Measurements from ENCODE around the gene EFNA4.

Gene EFNA4

DNA sequence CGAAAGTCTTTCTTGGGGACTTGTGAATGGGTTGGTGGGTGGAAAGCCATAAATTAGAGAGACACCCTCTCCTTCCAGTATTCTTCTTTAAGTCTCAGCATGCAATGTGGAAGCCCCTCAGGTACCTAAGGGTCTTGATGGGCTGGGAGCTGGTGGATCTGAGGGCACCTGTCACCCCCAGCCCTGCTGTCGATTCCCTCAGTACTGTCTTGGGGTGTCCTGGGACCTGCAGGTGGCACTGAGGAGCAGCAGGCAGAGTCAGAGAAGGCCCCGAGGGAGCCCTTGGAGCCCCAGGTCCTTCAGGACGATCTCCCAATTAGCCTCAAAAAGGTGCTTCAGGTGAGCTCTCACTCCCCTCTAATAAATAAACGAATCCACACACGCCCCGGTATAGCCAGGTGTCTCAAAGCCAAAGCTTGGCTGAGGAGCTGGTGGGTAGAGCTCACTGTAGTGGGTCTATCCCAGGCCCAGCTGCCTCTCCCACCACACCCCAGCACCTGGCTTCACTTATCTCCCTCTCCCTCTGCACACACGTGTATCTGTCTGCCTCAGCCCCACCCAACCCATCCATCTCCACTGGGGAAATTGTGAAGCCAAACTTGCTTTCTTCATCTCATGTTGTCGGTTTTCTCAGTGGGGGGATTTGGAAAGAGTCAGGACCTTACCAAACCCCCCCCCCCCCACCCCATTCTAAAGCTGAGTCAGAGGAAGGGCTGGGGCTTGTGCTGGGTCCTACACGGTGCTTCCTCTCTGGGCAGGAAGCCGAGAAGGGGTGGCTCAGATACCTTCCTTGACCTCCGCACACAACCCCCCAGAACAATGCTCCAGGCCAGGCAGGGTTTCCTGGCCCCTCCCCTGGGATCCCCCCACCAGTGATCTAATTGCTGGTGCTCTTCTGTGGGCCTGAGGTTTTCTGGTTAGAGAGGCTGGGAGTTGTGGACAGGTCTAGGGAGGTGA is 10.8 kb upstream of the EFNA4 start:
- peak; percentile 33 for DNase-seq

DNA sequence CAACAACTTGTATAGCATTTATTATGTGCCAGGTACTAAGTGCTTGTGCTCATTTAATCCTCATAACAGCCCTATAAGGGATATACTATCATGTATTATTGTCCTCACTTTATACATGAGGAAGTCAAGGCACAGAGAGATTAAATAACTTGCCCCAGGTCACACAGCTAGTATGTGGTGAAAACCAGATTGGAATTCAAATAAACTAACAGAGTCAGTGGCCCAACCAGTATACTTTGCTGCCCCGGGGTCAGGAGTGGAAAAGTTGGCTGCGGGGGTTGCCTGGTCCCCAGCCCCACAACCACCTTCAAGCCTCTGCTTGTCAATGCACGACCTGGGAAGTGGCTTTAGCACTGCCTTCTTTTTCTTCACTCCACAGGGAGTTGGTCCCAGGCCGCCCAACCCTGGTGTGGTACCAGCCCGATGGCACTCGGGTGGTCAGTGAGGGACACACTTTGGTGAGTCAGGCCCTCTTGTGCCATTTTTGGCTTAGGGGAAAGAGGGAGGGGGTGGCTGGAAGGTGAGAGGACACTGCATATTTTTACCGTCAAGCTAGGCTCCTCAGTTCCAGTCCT is 9.9 kb upstream of the EFNA4 start:
- no peak for DNase-seq

DNA sequence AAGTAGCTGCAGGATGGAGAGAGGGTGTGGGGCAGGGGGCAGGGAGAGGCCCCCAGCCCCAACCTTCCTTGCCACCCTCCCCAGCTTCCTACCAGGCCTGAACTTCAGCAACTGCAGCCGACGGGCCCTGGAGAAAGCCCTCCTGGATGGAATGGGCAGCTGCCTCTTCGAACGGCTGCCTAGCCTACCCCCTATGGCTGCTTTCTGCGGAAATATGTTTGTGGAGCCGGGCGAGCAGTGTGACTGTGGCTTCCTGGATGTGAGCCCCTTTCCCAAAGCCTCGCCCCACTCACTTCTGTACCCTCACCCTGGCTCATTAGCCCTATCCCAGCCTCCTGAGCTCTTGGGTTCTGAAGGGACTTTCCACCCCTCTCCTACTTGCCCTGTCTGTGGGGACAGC is 6.4 kb upstream of the EFNA4 start:
- DNase-seq: no peak

DNA sequence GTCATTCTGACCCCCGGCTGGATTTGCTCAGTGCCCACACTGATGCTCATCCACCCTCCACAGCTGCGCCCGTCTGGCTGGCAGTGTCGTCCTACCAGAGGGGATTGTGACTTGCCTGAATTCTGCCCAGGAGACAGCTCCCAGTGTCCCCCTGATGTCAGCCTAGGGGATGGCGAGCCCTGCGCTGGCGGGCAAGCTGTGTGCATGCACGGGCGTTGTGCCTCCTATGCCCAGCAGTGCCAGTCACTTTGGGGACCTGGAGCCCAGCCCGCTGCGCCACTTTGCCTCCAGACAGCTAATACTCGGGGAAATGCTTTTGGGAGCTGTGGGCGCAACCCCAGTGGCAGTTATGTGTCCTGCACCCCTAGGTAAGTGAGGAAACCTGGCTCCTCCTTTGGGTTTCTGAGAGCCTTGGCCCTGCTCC is 5.7 kb upstream of the EFNA4 start:
- DNase-seq: peak; percentile 21

DNA sequence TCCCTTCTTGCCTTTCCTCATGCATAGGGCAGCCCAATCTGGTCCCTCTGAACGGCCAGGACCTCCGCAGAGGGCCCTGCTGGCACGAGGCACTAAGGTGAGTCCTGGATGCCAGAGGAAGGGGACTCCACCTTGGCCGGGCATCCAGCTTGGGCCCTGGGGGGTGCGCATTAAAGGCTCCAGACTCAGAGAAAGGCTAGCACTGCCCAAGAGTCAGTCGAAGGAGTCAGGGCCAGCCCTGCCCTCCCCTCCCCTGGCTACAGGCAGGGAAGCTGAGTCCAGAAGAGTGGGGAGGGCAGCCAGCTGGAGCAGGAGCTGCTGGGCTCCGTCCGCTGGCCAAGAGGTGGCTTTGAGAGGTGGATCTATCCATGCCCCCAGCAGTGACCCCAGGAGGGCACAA is 2.8 kb upstream of the EFNA4 start:
- DNase-seq: no peak

DNA sequence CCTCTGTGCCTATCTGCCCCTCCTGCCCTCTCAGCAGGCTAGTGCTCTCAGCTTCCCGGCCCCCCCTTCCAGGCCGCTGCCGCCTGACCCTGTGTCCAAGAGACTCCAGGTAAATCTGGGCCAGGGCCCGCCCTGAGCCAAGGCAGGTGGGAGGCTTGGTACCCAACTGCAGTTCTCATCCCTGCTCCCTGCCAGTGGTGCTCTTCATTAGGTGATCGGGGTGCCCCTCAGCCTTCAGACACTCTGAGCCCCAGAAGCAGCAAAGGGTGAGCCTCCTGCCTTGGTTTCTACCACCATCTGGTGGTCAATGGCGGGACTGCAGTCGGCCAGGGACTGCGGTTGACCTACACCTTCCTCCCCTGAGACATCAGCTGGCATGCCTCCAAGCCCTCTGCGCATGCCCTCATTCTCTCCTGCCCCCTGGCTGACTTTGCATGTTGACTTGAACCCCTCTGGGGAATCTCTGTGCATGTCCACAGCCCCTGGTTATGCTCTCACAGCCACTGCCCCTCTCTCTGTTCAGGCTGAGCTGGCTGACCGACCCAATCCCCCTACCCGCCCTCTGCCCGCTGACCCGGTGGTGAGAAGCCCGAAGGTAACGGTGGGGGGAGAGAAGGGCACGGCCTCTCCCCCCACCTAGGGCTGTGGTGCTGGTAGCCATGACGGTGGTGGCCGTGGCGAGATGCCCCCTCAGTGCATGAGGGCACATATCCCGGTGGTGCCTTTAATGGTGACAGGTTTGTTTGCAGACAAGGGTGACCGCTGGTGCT is 2.0 kb upstream of the EFNA4 start:
- peak; percentile 96 for DNase-seq

DNA sequence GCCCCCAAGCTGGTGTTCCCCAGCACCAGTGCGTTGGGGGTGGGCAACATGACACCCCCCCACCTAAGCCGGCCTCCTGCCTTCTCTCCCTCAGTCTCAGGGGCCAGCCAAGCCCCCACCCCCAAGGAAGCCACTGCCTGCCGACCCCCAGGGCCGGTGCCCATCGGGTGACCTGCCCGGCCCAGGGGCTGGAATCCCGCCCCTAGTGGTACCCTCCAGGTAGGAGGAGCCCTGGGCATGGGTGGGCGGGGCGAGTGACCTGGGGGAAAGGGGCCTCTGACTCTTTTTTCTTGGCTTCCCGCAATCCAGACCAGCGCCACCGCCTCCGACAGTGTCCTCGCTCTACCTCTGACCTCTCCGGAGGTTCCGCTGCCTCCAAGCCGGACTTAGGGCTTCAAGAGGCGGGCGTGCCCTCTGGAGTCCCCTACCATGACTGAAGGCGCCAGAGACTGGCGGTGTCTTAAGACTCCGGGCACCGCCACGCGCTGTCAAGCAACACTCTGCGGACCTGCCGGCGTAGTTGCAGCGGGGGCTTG is 1.3 kb upstream of the EFNA4 start:
- DNase-seq: peak; percentile 78

DNA sequence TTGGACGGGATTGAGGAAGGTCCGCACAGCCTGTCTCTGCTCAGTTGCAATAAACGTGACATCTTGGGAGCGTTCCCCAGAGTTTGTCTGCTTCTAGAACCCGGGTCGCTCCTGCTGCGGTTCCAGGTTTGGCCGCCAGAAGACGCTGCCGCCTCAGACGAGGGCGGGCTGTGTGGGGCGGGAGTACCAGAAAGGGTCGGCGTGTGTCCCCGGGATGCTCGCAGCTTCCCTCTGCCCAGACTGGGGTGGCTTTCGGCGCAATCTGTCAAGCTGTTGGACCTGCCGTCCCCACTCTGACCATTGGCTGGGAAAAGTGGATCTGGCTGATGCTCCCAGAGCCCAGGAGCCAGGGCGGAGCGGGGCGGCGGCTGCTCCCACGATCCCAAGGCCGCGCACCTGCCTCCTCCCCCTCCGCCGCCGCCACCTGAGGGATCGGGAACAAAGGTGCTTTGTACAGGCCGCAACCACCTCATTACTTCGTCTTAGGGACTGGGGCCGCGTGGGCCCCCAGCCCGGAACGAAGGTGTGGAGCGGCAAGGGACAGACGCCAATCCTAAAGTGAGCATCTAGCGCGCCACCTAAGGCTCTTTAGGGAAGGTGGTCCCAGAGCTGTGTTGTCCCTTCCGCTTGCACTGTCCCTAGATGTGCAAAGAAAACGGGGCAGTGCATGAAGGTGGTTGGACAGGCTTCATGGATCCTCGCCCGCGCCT is 683 bp upstream of the EFNA4 start:
- DNase-seq: peak; percentile 90

DNA sequence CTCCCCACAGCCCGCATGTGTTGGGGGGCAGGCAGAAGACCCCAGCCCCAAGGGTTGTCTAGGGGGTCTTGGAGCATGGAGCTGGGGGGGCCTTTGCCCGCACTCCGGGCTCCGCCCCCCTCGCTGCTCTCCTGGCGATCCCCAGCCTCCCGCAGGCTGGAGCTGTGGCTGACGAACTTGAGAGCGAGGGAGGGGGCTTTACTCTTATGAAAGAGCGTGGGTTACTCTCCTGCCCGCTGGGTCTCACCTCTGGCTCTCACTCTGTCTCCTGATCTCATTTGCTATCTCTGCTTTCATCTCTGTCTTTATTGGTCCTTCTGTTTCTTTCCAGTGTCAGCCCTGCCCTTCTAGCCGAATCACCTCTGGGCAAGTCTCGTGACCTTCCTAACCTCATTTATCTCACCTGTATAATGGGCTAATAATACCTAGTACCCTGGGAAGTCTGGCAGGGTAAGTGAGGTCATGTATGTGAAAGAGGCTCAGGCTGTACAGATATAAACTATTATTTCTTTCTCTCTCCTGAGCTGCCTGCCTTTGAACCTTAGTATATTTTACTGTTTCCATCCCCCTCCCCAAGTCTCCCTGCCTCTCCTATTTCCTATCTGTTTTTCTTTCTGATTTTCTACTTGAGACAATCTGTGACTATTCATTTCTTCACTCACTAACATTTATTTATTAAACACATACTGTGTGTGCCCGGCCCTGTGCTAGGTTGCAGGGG is 731 bp downstream of the EFNA4 start:
- DNase-seq: peak; percentile 84

DNA sequence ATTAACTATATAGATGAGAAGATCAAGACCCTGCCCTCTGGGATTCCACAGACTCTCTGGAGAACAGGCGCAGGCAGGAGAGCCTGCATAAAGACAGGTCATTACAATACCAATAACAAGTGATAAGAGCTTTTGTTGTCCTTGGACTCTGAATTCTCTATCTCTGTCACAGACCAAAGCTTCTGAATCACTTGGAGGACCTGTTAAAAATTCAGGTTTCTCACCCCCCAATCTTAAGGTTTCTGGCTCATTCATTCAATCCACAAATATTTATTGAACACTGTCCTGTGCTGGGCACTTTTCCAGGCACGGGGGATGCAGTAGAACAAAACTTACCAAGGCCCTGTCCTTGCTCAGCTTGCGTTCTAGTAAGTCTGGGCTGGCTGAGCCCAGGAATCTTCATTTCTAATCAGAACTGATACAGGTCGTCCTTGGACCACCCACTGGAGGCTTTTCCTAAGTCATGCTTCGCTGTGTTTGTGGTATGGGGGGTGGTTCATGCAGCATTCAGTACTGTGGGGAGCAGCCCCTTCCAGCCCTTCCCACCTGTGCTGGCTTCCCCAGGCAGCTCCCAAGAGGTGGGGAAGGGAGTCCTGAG is 1.4 kb downstream of the EFNA4 start:
- DNase-seq: no peak

DNA sequence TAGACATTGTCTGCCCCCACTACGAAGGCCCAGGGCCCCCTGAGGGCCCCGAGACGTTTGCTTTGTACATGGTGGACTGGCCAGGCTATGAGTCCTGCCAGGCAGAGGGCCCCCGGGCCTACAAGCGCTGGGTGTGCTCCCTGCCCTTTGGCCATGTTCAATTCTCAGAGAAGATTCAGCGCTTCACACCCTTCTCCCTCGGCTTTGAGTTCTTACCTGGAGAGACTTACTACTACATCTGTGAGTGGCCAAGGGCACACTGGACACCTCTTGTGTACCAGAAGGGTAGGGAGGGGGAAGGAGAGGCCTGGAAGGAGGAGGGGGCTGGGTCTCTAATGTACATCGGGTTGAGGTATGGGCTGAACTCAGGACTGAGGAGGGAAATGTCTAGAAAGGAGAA is 3.2 kb downstream of the EFNA4 start:
- DNase-seq: no peak

DNA sequence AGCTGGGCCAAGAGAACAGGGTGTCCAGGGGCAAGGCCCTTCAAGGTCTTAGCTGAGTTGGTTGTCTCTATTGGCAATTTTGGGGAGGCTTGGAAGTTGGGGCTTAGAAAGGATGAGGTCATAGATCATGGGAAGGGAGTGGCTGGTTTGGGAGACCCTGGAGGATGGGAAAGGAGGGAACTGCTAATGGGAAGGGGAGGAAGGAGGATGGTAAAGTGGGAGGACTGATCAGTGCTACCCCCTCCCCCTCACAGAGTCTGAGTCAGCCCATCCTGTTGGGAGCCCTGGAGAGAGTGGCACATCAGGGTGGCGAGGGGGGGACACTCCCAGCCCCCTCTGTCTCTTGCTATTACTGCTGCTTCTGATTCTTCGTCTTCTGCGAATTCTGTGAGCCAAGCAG is 5.1 kb downstream of the EFNA4 start:
- DNase-seq: no peak

DNA sequence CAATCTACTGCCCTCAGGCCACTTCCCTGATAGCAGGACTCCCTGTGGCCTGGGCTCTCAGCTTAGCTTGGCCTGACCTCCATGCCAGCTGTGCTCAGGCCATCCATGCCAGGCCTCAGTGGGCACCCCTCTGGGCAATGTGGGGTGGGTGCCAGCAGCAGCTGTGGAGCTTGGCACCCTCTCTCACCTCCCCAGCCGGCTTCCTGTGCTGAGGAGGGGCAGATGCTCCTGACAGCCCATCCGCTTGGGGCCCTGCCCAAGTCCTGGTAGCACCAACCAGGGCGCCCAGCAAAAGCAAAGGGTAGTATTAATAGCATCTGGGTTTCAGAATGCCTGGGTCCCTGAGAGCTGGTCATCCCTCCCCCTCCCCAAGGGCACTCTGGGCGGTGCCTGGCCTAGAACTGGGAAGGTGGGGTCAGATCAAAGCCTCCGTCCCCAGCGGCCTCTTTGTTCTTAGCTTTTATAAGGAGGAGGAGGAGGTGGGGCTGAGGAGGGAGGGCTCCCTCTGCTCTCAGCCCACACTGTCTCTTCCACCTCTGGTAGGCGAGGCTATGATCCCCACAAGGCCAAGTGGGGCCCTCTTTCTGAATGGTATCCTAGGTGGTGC is 6.1 kb downstream of the EFNA4 start:
- DNase-seq: no peak

DNA sequence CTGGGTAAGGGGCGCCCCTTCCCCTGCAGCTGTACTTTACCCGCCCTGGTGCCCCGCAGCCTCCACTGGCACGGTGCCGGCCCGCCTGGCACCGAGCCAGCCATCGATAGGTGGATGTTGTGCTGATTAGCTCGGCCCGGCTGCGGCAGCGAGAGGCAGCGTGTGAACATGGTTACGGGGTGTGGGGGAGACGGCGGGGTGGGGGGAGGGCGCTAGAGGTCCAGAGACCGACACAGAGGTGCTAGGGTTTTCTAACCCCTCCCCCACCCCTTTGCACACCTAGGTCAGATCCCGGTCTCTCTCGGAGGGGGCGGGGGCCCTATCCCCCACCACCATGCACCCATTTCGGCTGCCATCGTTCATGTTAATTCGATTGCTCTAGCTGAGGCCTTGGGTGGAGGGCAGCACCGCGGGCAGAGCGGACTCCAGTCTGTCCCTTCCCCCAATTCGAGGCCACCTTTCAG is 6.7 kb downstream of the EFNA4 start:
- peak; percentile 53 for DNase-seq

DNA sequence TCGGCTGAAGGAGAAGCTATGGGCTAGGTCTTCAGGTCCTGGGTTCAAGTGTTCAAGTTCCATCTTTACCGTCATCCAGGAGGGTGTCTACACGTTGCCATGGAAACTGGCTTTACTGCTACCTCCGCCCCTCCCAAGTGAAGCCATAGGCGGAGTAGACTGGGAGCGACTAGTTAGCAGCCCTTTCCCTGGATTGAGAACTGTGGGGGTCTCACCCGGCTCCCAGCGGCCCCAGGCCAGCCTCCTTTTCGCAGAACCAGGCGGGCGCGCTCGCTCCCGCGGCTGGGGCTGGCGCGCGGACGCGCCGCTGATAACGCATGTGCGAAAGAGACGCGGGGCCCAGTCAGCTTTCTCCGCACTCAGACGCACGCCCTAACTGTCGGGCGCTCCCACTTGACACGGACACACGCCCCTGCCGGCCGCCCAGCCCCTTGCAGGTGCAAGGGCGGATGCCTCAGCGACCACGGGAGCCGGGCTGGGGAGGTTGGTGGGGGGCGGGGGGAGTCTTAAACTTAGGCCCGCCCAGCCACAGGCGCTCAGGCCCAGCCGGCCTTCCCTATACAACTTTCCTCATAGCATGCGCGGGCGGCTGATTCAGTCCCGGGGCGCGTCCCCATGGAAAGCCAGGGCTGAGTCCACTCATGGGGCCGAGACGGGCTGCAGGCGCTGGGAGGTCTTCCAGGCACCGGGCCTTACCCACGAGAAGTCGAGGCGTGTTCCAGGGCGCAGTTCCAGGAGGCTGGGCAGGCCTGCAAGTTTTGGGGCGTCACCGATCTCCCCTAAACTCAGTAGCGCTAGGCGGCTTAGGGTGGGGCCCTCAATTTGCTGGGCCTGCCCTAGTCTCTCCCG is 7.4 kb downstream of the EFNA4 start:
- peak; percentile 95 for DNase-seq

DNA sequence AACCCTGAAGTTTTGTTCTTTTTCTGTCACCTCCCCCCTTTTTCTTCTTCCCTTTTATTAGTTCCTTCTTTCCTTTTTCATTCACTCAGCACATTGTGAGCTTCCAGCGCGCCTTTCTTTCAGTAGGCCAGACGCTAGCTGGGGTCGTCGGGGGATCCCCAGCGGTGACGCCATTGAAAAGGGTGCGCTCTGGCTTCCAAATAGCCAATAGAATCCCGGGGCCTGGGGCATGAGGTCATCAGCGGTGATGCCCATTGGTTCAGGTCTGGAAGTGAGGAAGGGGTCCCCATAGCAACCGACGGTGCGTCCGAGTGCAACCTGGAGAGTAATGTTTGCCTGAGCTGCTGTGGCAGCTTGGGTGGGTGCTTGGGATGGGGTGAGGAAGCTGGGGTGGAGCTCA is 8.2 kb downstream of the EFNA4 start:
- no peak for DNase-seq

DNA sequence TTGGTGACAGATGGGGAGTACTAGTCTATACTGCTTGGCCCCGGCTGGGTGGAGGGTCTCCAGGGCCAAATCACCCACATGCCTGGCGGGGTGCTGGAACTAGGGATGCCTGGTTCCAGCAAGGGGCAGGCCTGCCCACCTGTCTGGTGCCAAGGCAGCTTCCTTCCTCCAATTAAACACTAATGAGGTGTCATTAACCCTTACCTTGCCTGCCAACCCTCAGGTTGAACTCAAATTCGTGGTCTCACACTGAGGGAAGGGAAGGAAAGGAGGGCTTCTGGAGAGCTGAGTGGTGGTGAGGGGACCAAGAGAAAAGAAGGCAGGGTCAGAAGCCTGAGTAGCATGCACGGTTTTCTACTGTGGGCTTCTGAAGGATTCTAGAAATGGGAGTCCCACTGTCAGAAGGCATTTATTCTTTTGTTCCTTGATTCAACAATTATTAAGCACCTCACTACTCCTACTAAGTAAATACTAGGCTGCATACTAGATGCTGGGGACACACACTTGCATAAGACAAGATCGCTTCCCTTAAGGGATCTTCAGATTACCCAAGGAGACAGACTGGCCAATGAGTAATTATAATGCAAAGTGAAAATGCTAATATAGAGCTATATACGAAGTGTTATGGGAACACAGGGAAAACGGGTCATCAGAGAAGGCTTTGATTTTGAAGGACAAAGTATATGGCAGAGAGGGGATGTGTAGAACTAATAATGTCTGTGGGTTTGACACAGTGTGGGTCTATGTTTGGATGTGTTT is 9.2 kb downstream of the EFNA4 start:
- no peak for DNase-seq

DNA sequence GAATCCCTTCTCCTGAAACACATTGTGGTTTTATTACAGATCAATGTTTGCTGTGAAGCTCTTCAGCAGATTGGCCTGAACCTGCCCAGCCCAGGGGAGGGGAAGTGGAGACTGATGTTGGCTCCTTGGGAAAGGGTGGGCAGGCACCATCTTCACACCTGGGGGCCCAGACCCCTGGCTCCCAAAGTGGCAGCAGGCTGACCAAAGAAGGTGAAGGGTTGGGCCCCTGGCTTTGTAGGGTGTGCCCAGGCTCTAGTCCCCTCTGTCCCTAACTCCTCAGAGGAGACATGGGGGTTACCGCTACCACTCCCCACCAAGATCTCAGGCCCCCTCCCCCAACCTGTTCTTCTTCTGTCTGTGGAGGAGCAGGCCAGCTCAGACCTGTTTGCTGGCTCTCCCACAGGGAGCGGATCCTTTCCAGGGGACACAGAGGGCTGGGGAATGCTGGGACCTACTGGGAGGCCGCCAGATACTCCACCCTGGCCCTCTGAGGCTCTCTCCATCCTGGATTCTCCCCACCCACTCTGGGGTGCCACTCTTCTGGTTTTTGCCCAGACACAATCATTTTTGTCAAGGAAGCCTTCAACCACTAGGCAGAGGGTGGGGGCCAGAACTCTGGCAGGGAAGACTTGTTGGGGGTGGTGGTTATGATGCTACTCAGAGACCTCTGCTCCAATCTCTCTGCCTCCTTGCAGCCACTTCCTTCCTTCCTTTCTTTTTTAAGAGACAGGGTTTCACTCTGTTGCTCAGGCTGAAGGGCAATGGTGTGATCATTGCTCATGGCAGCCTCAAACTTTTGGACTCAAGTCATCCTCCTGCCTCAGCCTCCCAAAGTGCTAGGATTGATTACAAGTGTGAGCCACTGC is 10.1 kb downstream of the EFNA4 start:
- no peak for DNase-seq

All from DMS53 (cell line).